Renal cortical epithelial cell (primary cell): ENCODE data around the gene COL17A1. TPM values are rescaled to one million over a fixed set of nuclear protein-coding genes. Genes with fewer than 3 reads are reported as not detected.

ENCODE experiments used
- DNase-seq: peaks from one replicate; pipeline ENCODE4 v3.0.0-alpha.2; 2011; ENCODE audit warnings: low read depth
- total RNA-seq: library from RNA; depleted of rRNA; stranded (reverse); fragments of >200 nt; gene quantifications from 2 replicates; pipeline ENCODE4 v1.2.3, GENCODE V29; 2014

Gene COL17A1
- total RNA-seq, 1 donor from 2014 or later = 0.89 TPM

DNA sequence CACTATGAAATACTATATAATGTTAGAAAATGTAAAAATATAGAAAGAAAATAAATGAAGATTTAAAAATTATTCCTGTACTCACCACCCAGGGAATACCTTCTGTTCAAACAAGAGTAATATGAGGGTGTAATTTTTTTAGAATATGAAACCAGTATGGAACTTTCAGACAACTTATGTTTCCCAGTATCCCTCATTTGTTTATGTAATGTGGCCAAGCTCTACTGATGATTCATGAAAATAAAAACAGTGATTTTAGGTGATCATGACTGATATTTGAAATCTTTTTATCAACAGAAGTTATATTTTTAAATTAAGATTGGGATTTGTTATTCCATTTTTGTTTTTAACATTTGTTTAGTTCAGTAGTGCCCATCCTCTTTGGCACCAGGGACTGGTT, 100.0 kb downstream of the COL17A1 start:
- DNase-seq = no peak

DNA sequence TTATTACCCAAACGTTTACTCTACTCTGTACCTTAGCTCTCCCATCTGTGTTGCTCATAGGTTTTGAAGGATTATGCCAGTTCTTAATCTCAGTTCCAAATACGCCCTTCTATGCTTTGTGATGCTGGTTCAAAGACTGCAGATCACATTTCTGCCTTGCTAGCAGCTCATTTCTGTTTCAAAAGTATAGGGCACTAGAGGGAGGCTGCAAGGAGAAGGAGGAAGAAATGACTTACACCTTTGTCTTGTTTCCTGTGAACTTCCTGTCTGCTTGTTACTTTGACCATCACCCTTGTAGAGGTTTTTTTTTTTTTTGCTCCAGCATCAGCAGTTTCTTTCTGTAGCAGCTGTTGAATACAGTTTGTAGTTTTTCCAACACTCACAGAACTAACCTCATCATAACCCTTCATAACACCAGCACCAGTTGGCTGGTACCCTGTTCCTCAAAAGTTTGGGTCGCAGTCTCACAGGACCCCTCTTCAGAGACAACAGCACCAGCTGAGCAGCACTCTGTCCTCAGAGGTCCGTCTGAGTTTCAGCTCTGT, 102.2 kb downstream of the COL17A1 start:
- no peak for DNase-seq

DNA sequence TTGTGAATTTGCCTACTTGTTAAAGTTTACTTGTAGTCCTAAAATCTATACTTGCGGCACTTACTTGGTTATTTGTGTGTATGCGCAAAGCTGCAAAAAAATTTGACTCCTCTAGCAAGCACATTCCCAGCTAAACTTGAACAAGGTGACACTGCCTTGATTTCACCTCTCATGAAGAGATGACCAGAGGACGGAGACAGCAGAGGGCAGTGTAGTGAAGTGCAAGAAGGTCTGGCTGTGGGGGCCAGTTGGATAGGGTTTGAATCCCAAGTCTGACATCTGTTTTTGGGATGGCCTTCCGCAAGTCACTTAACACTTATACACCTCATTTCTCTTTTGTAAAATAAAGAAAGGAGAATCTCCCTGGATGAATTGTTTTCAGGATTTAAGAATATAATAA, 103.0 kb downstream of the COL17A1 start:
- DNase-seq = no peak

Other genes with a start within 250 kb of the COL17A1 start
- gene SH3PXD2A, start 230.3 kb downstream of the COL17A1 start, total RNA-seq = 1.7 and 8.2 TPM in 2 replicates
- 27.7 and 36.8 TPM in 2 replicates for gene STN1, start 167.7 kb downstream of the COL17A1 start, total RNA-seq
- 39.9 and 49.0 TPM in 2 replicates for gene SLK, start 118.7 kb downstream of the COL17A1 start, total RNA-seq
- 5.3 and 15.5 TPM in 2 replicates for gene SFR1, start 36.3 kb upstream of the COL17A1 start, total RNA-seq
- gene CFAP43, start 146.5 kb upstream of the COL17A1 start, total RNA-seq = 0.52 and 4.7 TPM in 2 replicates
- 46.7 and 234 TPM in 2 replicates for gene GSTO1, start 169.0 kb upstream of the COL17A1 start, total RNA-seq
- 8.5 and 8.9 TPM in 2 replicates for gene GSTO2, start 183.3 kb upstream of the COL17A1 start, total RNA-seq